GM23338 (cell line): ENCODE results near the gene DCLK2. TPM values are rescaled to one million over a fixed set of nuclear protein-coding genes. Genes with fewer than 3 reads are reported as not detected.

ENCODE experiments used
- CREB1 ChIP-seq: fragments of 250-450 bp; sonication (Bioruptor Pico); IDR thresholded peaks from 2 replicates; pipeline ENCODE4 v1.5.0; 2020; ENCODE audit warnings: low read depth, mild to moderate bottlenecking, moderate library complexity
- JUNB ChIP-seq: IDR thresholded peaks from one replicate; pipeline ENCODE4 v1.6.1; 2016; ENCODE audit warnings: antibody characterized with exemption; ENCODE audit not compliant: unreplicated experiment
- ZNF331 ChIP-seq: fragments of 250-450 bp; sonication (Bioruptor Pico); IDR thresholded peaks from 2 replicates; pipeline ENCODE4 v1.5.0; 2020; ENCODE audit warnings: low read depth, mild to moderate bottlenecking, moderate library complexity
- ZNF462 ChIP-seq: fragments of 250-450 bp; sonication (Bioruptor Pico); IDR thresholded peaks from 2 replicates; pipeline ENCODE4 v1.5.0; 2020; ENCODE audit warnings: mild to moderate bottlenecking, moderate library complexity
- polyA plus RNA-seq: library from polyadenylated mRNA; unstranded; fragments of >200 nt; fragmentation: Nextera tagmentation; extraction: Ambion mirVana; gene quantifications from 2 replicates; pipeline ENCODE4 v1.2.1, GENCODE V29; 2016
- total RNA-seq: library from RNA; depleted of rRNA; stranded (reverse); fragments of >200 nt; shearing (Covaris generic); gene quantifications from 2 replicates; pipeline ENCODE4 v1.2.3, GENCODE V29; 2014
- TF ChIP-seq, protein P1 (sequence below): IDR thresholded peaks from one replicate; pipeline ENCODE4 v1.6.1; 2018; ENCODE audit warnings: antibody characterized with exemption; ENCODE audit not compliant: unreplicated experiment
- TF ChIP-seq, protein P2 (sequence below), 2 experiments: fragments of 200-600 bp in 1 of 2; sonication (generic) in 1 of 2; conservative IDR thresholded peaks; 2 replicates each; pipeline versions ENCODE4 v1.5.1 to v1.6.1; 2016 to 2017; ENCODE audit warnings: antibody characterized with exemption in 2 of 2, low read depth in 2 of 2, mild to moderate bottlenecking in 2 of 2, moderate library complexity in 1 of 2

DCLK2 gene
- total and polyA plus RNA-seq, 2 experiments from 2014 or later = 0.49 TPM; not detected in 1

- no peak for TF ChIP-seq ZNF462 (CRISPR knock-in tag)
- TF ChIP-seq, protein P1, sequence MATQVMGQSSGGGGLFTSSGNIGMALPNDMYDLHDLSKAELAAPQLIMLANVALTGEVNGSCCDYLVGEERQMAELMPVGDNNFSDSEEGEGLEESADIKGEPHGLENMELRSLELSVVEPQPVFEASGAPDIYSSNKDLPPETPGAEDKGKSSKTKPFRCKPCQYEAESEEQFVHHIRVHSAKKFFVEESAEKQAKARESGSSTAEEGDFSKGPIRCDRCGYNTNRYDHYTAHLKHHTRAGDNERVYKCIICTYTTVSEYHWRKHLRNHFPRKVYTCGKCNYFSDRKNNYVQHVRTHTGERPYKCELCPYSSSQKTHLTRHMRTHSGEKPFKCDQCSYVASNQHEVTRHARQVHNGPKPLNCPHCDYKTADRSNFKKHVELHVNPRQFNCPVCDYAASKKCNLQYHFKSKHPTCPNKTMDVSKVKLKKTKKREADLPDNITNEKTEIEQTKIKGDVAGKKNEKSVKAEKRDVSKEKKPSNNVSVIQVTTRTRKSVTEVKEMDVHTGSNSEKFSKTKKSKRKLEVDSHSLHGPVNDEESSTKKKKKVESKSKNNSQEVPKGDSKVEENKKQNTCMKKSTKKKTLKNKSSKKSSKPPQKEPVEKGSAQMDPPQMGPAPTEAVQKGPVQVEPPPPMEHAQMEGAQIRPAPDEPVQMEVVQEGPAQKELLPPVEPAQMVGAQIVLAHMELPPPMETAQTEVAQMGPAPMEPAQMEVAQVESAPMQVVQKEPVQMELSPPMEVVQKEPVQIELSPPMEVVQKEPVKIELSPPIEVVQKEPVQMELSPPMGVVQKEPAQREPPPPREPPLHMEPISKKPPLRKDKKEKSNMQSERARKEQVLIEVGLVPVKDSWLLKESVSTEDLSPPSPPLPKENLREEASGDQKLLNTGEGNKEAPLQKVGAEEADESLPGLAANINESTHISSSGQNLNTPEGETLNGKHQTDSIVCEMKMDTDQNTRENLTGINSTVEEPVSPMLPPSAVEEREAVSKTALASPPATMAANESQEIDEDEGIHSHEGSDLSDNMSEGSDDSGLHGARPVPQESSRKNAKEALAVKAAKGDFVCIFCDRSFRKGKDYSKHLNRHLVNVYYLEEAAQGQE = no peak
- TF ChIP-seq, protein P2, sequence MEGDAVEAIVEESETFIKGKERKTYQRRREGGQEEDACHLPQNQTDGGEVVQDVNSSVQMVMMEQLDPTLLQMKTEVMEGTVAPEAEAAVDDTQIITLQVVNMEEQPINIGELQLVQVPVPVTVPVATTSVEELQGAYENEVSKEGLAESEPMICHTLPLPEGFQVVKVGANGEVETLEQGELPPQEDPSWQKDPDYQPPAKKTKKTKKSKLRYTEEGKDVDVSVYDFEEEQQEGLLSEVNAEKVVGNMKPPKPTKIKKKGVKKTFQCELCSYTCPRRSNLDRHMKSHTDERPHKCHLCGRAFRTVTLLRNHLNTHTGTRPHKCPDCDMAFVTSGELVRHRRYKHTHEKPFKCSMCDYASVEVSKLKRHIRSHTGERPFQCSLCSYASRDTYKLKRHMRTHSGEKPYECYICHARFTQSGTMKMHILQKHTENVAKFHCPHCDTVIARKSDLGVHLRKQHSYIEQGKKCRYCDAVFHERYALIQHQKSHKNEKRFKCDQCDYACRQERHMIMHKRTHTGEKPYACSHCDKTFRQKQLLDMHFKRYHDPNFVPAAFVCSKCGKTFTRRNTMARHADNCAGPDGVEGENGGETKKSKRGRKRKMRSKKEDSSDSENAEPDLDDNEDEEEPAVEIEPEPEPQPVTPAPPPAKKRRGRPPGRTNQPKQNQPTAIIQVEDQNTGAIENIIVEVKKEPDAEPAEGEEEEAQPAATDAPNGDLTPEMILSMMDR (conservative IDR thresholded peaks at IDR 0.05; ENCODE audit: low read depth in 2 of 2) = no peak
- no peak for TF ChIP-seq CREB1 (CRISPR knock-in tag)
- TF ChIP-seq ZNF331 (CRISPR knock-in tag) = no peak
- no peak for TF ChIP-seq JUNB
Measured at GRCh38 chr4:150280975-150281374, 202.7 kb downstream of the DCLK2 start (continued).
